DMS153 treated with DMSO at 0.1 percent for 48 hours (cell line): ENCODE results near the gene METTL24.
"Not testable (repeated sequence)": the region's sequence is repeated elsewhere in the genome, so short reads cannot be mapped to it uniquely, and the experiment has no call there.

Source experiments
- DNase-seq: peaks from one replicate; lab custom pipeline; 2025; ENCODE audit not compliant: unreplicated experiment; lab: John Stamatoyannopoulos, UW

The METTL24 gene

DNA sequence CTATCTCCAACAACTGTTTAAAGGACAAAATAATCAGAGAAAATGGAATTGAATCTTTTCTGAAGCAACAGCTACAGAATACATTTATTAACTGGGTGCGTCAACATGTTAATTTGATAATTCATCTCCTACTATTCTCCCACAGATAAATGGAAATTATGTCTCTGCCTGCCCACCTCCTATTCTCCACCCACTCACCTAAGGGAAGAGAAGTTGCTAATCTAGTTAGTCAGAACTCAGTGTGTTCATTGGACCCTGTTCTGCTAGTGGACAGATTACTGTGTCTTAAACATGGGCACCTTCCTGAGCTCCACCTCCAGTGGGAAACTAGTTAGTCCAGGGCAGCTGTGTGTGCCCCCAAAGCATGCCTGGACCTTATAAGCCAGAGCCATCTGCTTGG lies 41.0 kb downstream of the METTL24 start:
- no peak for DNase-seq

DNA sequence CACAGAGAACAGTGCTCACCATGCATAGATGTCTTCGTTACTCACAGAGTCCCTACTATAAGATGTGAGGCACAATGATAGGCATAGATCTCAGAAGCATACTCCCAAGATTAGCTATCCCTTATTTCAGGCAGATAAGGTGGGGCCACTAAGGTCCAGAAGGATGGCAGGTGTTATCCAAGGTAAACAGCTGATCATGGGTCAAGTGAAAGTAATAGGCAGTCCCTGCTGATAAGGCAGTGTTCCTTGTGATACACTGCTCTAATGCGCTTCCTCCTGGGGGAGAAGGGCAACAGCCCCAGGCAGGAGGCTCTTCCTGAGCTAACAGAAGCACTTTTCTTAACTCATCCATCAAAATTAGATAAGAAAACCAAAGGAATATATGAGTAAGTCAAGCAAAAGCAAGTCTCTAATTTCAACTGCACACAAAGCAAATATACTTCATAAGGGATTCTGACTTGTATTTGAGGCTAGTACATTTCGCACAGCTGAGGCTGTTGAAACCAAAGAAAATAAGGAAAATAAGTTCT lies 42.2 kb downstream of the METTL24 start:
- DNase-seq = no peak

DNA sequence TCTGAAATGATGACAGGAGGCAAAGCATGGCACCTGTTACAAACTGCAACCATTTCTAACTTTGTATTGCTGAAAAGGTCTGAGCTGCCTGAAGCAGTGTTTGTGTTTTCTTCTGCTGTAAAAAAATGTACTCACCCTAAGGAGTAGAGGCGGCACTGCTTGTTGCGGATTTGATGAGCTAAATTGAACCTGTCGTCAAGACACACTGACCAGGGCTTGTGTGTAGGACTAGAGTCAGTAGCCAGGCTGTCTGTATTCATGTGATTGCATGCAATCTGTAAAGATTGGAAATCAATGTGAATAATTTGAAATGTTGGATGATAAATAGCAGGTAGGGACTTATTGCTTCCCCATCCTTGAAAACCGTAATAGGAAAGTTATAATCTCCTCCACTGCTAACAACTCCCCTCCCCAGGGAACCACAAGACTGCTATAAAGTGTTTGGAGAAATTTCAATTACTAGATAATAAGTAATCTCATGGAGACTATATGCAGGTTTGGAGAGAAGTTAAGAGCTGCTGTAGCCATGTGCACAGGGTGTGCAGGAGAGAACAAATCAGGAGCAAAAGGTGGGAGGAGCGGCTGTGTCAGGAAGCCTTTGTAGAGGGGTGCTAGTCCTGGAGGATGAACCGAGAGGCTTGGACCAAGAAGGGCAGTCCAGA lies 42.8 kb downstream of the METTL24 start:
- no peak for DNase-seq

DNA sequence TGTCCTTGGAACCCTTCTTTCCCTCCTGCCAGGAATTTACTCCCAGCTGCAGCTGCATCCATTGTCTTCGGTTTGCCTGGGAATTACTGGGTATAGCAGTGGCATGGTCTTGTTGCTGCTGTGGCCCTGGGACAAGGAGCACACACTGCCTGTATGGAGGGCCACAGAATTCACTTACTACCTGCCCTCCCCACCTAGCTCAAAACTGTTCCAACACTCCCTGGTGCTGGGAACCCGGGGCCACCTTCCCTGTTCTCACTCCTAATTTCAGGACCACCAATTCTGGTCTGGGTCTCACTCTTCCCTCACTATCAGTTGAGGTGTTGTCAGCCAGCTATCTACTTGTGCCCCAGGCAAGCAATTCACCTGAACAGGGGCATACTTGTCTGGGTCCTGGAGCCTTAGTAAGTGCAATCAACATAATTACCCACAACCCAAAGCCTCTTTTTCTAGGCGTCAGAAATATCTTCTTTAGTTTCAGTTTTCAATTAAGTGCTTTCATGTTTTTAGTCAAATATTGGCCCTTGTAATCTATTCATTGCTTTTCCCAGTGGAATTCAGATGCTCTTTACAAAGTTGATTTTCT lies 47.2 kb downstream of the METTL24 start:
- no peak for DNase-seq

DNA sequence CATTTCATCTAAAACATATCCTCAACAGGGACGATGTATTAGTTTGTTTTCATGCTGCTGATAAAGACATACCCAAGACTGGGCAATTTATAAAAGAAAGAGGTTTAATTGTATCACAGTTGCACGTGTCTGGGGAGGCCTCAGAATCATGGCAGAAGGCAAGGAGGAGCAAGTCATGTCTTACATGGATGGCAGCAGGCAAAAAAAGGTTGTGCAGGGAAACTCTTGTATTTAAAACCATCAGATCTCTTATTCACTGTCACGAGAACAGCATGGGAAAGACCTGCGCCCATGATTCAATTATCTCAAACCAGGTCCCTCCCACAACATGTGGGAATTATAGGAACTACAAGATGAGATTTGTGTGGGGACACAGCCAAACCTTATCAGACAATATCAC lies 48.7 kb downstream of the METTL24 start:
- DNase-seq = not testable (repeated sequence)

DNA sequence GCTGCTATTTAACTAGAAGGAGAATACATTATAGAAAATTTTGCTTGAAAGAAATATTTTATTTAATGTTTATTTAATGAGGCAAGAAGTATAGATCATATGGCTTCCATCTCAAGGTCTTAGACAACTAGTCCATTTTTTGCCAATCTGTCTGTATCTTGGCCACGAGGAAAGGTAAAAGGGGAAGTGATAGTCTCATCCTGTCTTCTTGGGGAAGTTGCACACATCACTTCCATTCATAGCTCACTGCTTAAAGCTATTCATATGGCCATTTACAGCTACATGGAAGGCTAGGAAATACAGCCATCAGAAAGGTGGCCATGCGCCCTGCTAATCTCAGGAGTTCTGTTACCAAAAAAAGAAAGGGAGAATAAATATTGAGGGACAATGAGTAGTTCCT lies 50.8 kb downstream of the METTL24 start:
- DNase-seq = no peak

DNA sequence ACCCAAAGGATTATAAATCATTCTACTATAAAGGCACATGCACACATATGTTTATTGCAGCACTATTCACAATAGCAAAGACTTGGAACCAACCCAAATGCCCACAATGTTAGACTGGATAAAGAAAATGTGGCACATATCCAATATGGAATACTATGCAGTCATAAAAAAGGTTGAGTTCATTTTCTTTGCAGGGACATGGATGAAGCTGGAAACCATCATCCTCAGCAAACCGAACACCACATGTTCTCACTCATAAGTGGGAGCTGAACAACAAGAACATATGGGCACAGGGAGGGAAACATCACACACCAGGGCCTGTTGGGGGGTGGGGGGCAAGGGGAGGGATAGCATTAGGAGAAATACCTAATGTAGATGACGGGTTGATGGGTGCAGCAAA lies 52.3 kb downstream of the METTL24 start:
- not testable (repeated sequence) for DNase-seq

DNA sequence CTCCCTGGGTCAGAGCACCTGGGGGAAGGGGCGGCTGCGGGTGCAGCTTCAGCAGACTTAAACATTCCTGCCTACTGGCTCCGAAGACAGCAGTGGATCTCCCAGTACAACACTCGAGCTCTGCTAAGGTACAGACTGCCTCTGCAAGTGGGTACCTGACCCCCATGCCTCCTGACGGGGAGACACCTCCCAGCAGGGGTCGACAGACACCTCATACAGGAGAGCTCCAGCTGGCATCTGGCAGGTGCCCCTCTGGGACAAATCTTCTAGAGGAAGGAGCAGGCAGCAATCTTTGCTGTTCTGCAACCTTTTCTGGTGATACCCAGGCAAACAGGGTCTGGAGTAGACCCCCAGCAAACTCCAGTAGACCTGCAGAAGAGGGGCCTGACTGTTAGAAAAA lies 54.5 kb downstream of the METTL24 start:
- not testable (repeated sequence) for DNase-seq

DNA sequence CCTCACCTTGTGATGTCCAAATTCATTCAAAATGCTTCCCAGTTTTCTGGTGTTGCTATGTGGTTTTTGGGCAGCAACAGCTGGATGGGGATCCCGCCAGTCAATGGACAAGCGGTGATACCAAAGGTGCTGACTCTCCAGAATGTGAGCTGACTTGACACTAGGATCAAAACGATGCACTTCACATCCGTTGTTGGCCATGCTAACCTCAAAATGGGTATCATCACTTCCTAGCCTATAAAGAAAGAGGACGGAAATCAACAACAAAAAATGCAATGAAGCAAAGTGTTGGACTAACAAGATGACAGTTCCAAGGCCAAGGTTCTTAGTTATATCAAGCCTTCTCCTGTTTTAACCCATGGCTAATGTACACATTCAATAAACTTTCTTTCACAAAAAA lies 59.2 kb downstream of the METTL24 start:
- DNase-seq = no peak

DNA sequence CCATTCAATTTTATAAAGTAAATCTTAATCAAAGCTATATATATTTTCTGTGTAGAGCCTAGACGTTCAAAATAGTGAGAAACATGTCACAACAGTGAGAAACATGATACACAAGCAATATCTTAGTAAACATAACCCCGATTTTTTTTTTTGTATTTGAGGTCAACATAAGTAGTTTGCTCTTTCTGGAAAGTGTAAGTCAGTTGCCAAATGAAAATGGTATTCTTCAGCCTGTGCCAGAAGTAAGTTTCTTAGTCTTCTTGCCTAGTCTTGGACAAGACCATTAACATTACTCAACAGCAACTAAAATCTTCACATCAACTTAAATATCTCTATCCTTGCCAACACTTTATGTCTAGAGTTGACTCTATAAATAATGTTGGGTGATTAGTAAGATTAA lies 59.7 kb downstream of the METTL24 start:
- no peak for DNase-seq

DNA sequence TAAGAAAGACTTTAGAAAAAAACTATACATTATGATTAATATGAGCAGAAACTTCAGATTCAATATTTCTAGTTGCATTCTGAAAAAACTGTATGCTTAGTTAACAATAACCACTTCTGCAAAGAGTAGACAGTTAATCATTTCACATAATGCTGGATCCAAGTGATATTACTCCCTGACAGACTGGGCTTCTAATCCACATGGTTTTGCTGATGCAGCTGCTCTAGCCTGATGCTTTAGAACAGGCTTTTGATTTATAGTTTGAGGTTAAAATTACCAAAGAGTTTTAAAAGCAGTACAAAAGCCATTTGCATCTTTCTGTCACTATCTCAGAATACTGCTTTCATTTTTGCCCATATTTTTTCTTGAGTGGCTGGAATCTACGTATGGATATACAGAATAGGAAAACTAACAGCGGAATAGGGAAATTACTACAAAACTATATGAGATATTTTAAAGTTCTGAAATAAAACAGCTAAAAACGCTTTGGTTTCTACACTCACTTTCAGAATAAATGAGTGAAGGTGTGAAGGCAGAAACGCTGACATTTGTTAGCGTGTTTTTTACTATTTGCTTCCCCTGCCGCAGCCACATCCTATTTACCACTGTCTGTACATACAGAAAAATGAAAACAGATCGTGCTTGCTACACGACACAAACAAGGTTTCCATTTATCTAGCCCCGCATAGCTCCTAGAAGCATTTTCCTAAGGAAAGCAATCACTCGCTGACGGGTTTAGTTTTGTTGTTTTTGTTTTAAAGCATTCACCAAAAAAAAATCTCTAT lies 61.7 kb downstream of the METTL24 start:
- no peak for DNase-seq

DNA sequence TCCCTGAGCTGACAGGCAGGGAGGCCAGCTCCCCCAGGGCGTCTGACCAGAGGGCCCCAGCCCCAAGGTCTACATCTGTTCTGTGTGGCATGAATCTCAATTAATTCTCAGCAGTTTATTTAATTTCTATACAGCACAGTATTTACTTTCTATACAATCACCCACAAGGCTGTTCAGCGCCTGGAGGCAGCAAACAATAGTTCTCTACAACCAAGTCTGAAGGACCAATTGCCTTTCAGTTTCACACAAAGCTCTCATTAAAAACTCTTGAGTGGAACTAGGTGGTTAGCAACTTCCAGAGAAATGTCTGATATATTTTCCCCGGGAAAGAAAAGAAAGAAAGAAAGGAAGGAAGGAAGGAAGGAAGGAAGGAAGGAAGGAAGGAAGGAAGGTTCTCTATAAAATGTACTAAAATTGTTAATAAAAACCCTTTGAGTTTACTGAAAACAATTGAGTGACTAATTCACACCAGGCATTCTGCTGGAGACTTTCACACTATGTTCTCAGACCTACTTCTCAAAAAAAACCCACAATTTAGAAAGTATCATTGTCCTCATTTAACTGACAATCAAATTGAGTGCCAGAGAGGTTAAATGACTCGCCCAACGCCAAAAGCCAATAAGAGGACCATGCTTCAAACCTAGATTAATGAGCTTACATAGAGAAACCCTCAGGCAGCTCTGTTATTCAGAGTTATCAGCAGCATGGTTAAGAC lies 62.5 kb downstream of the METTL24 start:
- DNase-seq = no peak

DNA sequence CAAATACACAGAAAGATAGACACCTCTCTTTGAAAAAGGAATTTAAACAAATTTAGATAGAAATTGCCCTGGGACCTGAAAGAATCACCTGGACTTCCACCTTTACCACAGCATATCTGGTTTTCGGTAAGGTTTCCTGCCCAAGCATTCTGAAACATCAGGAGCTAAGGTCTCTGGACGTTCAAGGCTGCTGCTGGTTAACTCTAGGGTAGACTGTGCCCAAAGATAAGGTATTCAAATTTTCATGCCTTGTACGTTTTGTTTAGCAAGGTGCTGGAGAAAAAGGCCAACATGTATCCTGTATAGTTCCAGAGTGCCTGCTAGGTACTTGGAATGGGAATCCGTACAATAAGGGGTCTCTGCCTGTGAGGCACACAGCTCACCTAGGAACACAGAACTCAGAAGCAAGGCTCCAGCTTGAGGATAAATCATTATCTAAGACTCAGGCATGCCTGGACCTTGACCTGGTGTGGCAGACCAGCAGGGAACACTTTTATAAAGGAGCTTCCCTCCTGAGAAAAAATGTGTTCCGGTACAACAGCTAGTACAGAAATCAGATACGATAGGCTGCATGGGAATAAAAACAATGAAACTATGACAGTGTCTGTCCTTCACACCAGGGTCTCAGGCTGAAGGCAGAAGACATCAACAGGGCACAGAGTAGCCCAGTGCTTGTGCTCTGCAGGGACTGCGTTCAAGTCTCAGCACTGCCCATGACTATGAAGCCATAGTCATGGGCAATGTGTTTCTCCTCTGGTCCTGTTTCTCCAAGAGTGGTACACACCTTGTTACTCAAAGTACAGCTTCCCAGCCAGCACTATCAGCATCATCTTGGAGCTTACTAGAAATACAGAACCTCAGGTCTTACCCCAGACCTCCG lies 70.4 kb downstream of the METTL24 start:
- DNase-seq = no peak

DNA sequence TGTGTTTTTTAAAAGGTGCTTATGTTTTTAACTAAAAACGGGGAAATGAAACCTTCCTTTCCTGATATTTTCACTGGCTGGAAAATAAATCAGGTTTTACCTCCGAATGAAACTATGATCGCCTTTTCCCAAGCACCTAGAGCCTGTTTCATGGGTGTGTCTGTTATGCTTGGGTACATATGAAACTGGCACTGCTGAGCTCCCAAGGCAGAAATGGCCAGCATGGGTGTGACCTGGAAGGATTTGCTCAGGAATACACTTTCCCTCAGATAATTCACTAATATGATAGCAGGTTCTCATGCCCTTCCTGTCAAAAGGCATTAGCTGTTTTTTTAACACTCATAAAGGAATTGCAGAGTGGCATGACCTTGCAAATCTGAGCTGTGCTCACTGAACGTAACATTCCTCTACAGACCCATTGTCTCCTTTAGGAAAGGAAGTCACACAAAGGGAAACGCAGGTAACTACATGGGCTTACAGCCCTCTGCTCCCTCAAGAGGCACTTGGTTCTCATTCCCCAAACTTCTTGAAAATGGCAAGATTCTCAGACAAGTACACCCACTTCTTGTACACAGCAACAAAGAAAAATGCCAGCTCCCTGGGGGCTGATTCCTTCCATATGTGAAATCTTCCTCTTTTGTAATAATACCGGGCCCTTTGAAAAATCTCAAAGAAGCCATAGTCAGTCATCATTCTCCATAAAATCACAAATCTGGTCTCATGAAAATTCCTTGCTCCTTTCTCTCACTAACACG lies 72.7 kb downstream of the METTL24 start:
- DNase-seq = no peak

DNA sequence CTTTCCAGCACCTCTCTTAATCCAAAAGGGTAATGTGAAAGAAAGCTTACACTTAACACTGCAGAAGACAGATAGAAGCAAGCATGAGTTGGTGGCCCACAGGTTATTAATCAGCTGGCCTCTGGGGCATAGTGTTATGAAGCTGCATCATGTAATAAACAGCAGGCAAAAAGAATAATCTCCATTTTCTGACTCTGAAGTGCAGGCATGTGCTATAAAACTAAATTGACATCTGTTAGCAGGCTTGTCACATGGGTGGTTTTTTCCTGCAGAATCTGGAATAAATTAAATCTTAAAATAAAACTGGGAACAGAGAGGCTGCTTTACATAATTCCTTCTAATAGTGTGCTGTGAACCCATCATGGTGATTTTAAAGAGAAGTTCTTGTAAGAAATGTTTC lies 73.3 kb downstream of the METTL24 start:
- DNase-seq = no peak

DNA sequence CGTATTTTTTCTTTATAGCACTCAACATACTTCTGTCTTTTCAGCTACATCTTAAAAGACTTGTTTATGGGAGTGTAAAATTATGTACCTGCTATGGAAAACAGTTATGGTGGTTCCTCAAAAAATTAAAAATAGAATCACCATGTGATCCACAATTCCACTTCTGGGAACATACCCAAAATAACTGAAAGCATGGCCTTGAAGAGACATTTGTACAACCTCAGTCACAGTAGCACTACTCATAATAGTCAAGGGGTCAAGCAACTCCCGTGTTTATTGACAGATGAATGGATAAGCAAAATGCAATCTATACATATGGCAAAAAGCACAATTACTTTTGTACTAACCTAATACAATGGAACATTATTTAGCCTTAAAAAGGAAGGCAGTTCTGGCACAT lies 74.5 kb downstream of the METTL24 start:
- DNase-seq = no peak

DNA sequence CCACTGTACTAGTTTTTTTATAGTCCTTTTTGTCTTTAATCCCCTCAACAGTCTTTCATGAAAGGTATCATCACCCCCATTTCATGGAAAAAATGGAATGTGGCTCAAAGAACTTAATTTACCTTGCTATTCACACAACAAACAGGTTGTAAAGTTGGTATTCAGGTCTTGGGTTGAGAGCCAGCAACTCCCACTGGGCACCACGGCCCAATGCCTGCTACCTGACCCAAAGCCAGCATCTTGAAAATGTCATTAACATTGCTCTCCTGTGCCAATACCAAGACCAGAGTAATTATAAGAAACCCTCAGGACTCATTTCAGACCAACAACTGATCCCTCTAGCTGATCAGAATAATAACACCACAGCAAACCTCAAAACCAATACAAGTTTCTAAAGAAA lies 75.7 kb downstream of the METTL24 start:
- DNase-seq = no peak

DNA sequence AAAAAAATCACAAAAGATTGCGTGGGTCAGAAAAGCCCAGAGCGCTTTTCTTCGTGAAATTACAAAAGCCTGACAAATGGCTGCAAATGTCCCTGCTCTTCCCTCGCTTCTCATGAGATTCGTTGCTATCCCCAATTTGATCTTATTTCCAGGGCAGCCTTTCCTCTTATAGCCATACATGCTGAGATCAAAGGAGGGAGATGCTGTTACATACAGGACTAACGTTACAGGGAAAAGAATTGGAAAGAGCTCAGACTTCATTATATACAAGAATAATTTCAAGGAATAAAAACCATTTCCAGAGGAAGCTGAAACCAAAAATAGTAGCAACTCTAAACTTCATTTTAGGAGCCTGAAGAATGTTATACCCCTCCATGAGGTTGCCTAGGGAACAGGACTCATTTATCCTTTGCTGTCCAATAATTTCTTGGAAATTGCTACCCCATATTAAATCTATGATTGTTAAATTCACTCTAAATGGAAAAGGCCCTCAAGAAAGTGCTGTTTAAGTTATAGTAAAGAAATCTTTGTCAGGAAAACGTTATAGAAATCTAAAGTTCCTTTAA lies 81.0 kb downstream of the METTL24 start:
- no peak for DNase-seq

DNA sequence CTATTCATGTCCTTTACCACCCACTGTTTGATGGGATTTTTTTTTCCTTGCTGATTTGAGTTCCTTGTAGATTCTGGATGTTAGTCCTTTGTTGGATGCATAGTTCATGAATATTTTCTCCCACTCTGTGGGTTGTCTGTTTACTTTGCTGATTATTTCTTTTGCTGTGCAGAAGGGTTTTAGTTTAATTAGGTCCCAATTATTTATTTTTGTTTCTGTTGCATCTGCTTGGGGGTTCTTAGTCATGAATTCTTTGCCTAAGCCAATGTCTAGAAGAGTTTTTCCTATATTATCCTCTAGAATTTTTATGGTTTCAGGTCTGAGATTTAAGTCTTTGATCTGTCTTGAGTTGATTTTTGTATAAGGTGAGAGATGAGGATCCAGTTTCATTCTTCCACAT lies 85.4 kb downstream of the METTL24 start:
- DNase-seq = not testable (repeated sequence)

DNA sequence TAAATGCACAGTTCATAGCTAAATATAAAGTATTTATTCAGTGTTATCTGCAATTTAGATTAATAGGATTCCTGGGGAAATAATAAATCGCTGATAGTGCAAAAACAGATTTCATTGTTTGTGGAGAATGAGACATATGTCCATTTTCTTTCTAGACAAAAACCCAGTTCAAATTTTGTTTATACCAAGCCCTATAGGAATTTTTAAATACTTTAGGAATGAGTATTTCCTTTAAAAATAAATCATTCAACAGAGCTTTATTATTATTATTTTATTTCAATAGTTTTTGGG lies 86.5 kb downstream of the METTL24 start:
- DNase-seq = no peak
